ENCODE results near the gene ODAD3. TPM values are rescaled to one million over a fixed set of nuclear protein-coding genes. Genes with fewer than 3 reads are reported as not detected.

Gene ODAD3
- total and polyA plus RNA-seq, 2 of the 13 experiments (the other 11 are each of a cell fraction or from before 2014, with no cell fraction given): 0.04 to 0.08 TPM

DNA sequence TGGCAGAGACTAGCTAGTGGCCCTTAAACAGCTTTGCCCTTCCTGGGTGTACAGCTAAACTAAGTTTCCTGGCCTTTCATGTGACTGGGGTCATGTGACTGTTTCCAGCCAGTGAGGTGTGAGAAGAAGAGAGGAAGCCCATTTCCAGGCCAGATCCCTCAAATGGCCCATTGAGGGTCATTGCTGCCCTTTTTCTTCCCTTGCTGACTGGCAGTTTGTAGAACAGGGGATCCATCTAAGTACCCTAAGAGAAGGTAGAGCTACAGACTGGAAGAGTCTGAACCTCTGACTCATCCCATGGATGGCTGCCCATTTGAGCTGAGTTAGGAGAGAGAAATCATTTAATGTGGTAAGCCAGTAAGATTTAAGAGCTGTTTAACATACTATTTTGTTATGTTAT, 57.7 kb downstream of the ODAD3 start (continued):
- TF ChIP-seq, protein P1, sequence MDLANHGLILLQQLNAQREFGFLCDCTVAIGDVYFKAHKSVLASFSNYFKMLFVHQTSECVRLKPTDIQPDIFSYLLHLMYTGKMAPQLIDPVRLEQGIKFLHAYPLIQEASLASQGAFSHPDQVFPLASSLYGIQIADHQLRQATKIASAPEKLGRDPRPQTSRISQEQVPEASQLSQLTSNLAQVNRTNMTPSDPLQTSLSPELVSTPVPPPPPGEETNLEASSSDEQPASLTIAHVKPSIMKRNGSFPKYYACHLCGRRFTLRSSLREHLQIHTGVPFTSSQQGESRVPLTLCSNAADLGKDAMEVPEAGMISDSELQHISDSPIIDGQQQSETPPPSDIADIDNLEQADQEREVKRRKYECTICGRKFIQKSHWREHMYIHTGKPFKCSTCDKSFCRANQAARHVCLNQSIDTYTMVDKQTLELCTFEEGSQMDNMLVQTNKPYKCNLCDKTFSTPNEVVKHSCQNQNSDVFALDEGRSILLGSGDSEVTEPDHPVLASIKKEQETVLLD (CRISPR knock-in tag; IDR thresholded peaks at IDR 0.05; ENCODE audit: low read depth): no peak
- no peak for TF ChIP-seq ZNF431 (CRISPR knock-in tag; IDR thresholded peaks at IDR 0.05; ENCODE audit: borderline replicate concordance, low read depth)
- TF ChIP-seq ZFP62 (CRISPR knock-in tag; IDR thresholded peaks at IDR 0.05): no peak
- TF ChIP-seq, protein P2, sequence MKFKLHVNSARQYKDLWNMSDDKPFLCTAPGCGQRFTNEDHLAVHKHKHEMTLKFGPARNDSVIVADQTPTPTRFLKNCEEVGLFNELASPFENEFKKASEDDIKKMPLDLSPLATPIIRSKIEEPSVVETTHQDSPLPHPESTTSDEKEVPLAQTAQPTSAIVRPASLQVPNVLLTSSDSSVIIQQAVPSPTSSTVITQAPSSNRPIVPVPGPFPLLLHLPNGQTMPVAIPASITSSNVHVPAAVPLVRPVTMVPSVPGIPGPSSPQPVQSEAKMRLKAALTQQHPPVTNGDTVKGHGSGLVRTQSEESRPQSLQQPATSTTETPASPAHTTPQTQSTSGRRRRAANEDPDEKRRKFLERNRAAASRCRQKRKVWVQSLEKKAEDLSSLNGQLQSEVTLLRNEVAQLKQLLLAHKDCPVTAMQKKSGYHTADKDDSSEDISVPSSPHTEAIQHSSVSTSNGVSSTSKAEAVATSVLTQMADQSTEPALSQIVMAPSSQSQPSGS (CRISPR knock-in tag; IDR thresholded peaks at IDR 0.05): no peak
- TF ChIP-seq, protein P3, sequence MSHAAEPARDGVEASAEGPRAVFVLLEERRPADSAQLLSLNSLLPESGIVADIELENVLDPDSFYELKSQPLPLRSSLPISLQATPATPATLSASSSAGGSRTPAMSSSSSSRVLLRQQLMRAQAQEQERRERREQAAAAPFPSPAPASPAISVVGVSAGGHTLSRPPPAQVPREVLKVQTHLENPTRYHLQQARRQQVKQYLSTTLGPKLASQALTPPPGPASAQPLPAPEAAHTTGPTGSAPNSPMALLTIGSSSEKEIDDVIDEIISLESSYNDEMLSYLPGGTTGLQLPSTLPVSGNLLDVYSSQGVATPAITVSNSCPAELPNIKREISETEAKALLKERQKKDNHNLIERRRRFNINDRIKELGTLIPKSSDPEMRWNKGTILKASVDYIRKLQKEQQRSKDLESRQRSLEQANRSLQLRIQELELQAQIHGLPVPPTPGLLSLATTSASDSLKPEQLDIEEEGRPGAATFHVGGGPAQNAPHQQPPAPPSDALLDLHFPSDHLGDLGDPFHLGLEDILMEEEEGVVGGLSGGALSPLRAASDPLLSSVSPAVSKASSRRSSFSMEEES (CRISPR knock-in tag; IDR thresholded peaks at IDR 0.05): no peak
- 0 out of 4 replicates have a peak, but pooled peaks of 1 of the 2 experiments have one; percentile 19 for TF ChIP-seq POLR2A (IDR thresholded peaks at IDR 0.05; ENCODE audit: insufficient read depth in 1 of 2, low read depth in 2 of 2, low read length in 2 of 2)
- no peak for TF ChIP-seq NR3C1 (CRISPR knock-in tag; IDR thresholded peaks at IDR 0.05)
- TF ChIP-seq, protein P4, sequence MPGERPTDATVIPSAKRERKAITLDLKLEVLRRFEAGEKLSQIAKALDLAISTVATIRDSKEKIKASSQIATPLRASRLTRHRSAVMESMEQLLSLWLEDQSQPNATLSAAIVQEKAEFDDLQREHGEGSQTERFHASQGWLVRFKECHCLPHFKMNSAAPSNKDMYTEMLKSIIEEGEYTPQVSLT (CRISPR knock-in tag; IDR thresholded peaks at IDR 0.05; ENCODE audit: borderline replicate concordance, low read depth): no peak
- TF ChIP-seq ZSCAN31 (CRISPR knock-in tag; IDR thresholded peaks at IDR 0.05; ENCODE audit: low read depth): no peak
- TF ChIP-seq HDAC6 (IDR thresholded peaks at IDR 0.05; ENCODE audit: low read depth, low read length): no peak
- TF ChIP-seq ZNF337 (CRISPR knock-in tag; IDR thresholded peaks at IDR 0.05; ENCODE audit: borderline replicate concordance, low read depth): no peak
- TF ChIP-seq ATM (IDR thresholded peaks at IDR 0.05; ENCODE audit: borderline replicate concordance): no peak
- no peak for TF ChIP-seq ZNF263 (CRISPR knock-in tag; IDR thresholded peaks at IDR 0.05)
- no peak for TF ChIP-seq PHF21A (CRISPR knock-in tag; IDR thresholded peaks at IDR 0.05)
- TF ChIP-seq NFYB (CRISPR knock-in tag; IDR thresholded peaks at IDR 0.05): peak; percentile 62
- no peak for TF ChIP-seq PTBP1 (IDR thresholded peaks at IDR 0.05; ENCODE audit: low read depth, low read length, poor library complexity, severe bottlenecking)
- TF ChIP-seq, protein P5, sequence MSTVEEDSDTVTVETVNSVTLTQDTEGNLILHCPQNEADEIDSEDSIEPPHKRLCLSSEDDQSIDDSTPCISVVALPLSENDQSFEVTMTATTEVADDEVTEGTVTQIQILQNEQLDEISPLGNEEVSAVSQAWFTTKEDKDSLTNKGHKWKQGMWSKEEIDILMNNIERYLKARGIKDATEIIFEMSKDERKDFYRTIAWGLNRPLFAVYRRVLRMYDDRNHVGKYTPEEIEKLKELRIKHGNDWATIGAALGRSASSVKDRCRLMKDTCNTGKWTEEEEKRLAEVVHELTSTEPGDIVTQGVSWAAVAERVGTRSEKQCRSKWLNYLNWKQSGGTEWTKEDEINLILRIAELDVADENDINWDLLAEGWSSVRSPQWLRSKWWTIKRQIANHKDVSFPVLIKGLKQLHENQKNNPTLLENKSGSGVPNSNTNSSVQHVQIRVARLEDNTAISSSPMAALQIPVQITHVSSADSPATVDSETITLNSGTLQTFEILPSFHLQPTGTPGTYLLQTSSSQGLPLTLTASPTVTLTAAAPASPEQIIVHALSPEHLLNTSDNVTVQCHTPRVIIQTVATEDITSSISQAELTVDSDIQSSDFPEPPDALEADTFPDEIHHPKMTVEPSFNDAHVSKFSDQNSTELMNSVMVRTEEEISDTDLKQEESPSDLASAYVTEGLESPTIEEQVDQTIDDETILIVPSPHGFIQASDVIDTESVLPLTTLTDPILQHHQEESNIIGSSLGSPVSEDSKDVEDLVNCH (CRISPR knock-in tag; IDR thresholded peaks at IDR 0.05): no peak
- TF ChIP-seq SAP130 (CRISPR knock-in tag; IDR thresholded peaks at IDR 0.05; ENCODE audit: low read depth): peak; percentile 48; the same call in 1 of the 2 replicates
- no peak for TF ChIP-seq ZMYM2 (CRISPR knock-in tag; IDR thresholded peaks at IDR 0.05)
- TF ChIP-seq ZMAT3 (CRISPR knock-in tag; conservative IDR thresholded peaks at IDR 0.05): no peak
- TF ChIP-seq SRSF9 (IDR thresholded peaks at IDR 0.05; ENCODE audit: borderline replicate concordance, insufficient read depth, low read depth, low read length, poor library complexity, severe bottlenecking): no peak
- peak; percentile 29; the same call in 1 of the 2 replicates for TF ChIP-seq GATAD1 (CRISPR knock-in tag; IDR thresholded peaks at IDR 0.05)
- TF ChIP-seq ZMYM4 (CRISPR knock-in tag; IDR thresholded peaks at IDR 0.05): 0 out of 2 replicates have a peak, but pooled peaks have one; percentile 11
- no peak for TF ChIP-seq HNRNPK (IDR thresholded peaks at IDR 0.05; ENCODE audit: low read depth, low read length, poor library complexity, severe bottlenecking)
- peak; percentile 32; the same call in 1 of the 2 replicates for TF ChIP-seq POLR2AphosphoS5 (IDR thresholded peaks at IDR 0.05; ENCODE audit: low read depth, low read length)
